CD14-positive monocyte (primary cell): ENCODE results near the gene EPHA8. TPM values are rescaled to one million over a fixed set of nuclear protein-coding genes. Genes with fewer than 3 reads are reported as not detected.

Source experiments
- DNase-seq, 3 donors: peaks; one replicate each; pipeline ENCODE4 v3.0.0-alpha.2; 2011 to 2022
- H2AFZ ChIP-seq: 2 replicates; pipeline ENCODE4 v1.6.0; 2012; ENCODE audit warnings: mild to moderate bottlenecking, low read depth, low read length, inconsistent platforms; ENCODE audit not compliant: insufficient read depth, poor library complexity, severe bottlenecking
- H3K27ac ChIP-seq, 2 donors: 1 replicate in 1 of 2; 2 replicates in 1 of 2; pipeline ENCODE4 v1.5.1; 2012 to 2013; ENCODE audit warnings: low read length in 2 of 2, control low read depth in 1 of 2, inconsistent platforms in 1 of 2, low read depth in 1 of 2, mild to moderate bottlenecking in 1 of 2
- H3K27me3 ChIP-seq, 2 donors: one replicate each; pipeline versions ENCODE4 v1.6.0 to v1.6.1; 2011 to 2013; ENCODE audit warnings: low read length in 2 of 2; ENCODE audit not compliant: control insufficient read depth in 2 of 2, insufficient read depth in 2 of 2
- H3K36me3 ChIP-seq, 2 donors: replicated peaks in 1 of 2; 1 replicate in 1 of 2; 2 replicates in 1 of 2; pipeline versions ENCODE4 v1.5.1 to v1.6.1; 2012 to 2013; ENCODE audit warnings: low read length in 2 of 2, control low read depth in 1 of 2, inconsistent platforms in 1 of 2, mild to moderate bottlenecking in 1 of 2; ENCODE audit not compliant: insufficient read depth in 2 of 2, control insufficient read depth in 1 of 2
- H3K4me1 ChIP-seq, 2 donors: 1 replicate in 1 of 2; 2 replicates in 1 of 2; pipeline versions ENCODE4 v1.5.1 to v1.6.1; 2012 to 2013; ENCODE audit warnings: low read length in 2 of 2, control low read depth in 1 of 2, inconsistent platforms in 1 of 2, mild to moderate bottlenecking in 1 of 2, moderate library complexity in 1 of 2; ENCODE audit not compliant: insufficient read depth in 2 of 2, control insufficient read depth in 1 of 2
- H3K4me2 ChIP-seq: replicated peaks from 2 replicates; pipeline ENCODE3; 2012; ENCODE audit warnings: low read length, moderate library complexity, mild to moderate bottlenecking; ENCODE audit not compliant: poor library complexity, severe bottlenecking; ENCODE audit errors: extremely low read depth
- H3K4me3 ChIP-seq, 3 experiments: fragments of 200-600 bp in 1 of 3; sonication (generic) in 1 of 3; replicated peaks in 1 of 3; 1 replicate in 2 of 3; 2 replicates in 1 of 3; pipeline ENCODE4 v1.5.1; 2011 to 2013; ENCODE audit warnings: low read length in 3 of 3, mild to moderate bottlenecking in 3 of 3, control low read depth in 2 of 3, low read depth in 2 of 3, inconsistent platforms in 1 of 3, moderate library complexity in 1 of 3
- H3K79me2 ChIP-seq: 2 replicates; pipeline ENCODE4 v1.6.0; 2012; ENCODE audit warnings: mild to moderate bottlenecking, control low read depth, inconsistent platforms, low read length, moderate library complexity; ENCODE audit not compliant: insufficient read depth
- H3K9ac ChIP-seq: 2 replicates; pipeline ENCODE4 v1.6.0; 2017; ENCODE audit warnings: low read length, mild to moderate bottlenecking; ENCODE audit not compliant: insufficient read depth, poor library complexity, severe bottlenecking
- H3K9me3 ChIP-seq, 2 donors: replicated peaks in 1 of 2; 1 replicate in 1 of 2; 2 replicates in 1 of 2; pipeline versions ENCODE4 v1.5.1 to v1.6.1; 2012 to 2013; ENCODE audit warnings: low read length in 2 of 2, control low read depth in 1 of 2; ENCODE audit not compliant: control insufficient read depth in 1 of 2, insufficient read depth in 1 of 2
- H4K20me1 ChIP-seq: 2 replicates; pipeline ENCODE4 v1.6.0; 2012; ENCODE audit warnings: mild to moderate bottlenecking, low read length, control low read depth, moderate library complexity; ENCODE audit not compliant: insufficient read depth
- H3K27ac Mint-ChIP-seq, 7 donors: one replicate each; pipeline ENCODE4 v1.8.0; 2020; ENCODE audit warnings: mild to moderate bottlenecking in 7 of 7, mixed read lengths in 7 of 7, moderate library complexity in 6 of 7, inconsistent platforms in 2 of 7
- H3K27me3 Mint-ChIP-seq, 3 donors: one replicate each; pipeline ENCODE4 v1.8.0; 2021 to 2022; ENCODE audit warnings: low read depth in 3 of 3, mild to moderate bottlenecking in 3 of 3, mixed read lengths in 3 of 3, moderate library complexity in 3 of 3, inconsistent platforms in 1 of 3
- H3K36me3 Mint-ChIP-seq, 2 donors: one replicate each; pipeline ENCODE4 v1.8.0; 2020; ENCODE audit warnings: mixed read lengths in 2 of 2, inconsistent platforms in 1 of 2, mild to moderate bottlenecking in 1 of 2
- H3K4me1 Mint-ChIP-seq: one replicate; pipeline ENCODE4 v1.8.0; 2020; ENCODE audit warnings: mild to moderate bottlenecking, mixed read lengths
- H3K4me3 Mint-ChIP-seq, 2 donors: one replicate each; pipeline ENCODE4 v1.8.0; 2020; ENCODE audit warnings: mild to moderate bottlenecking in 2 of 2, mixed read lengths in 2 of 2, moderate library complexity in 1 of 2
- H3K9me3 Mint-ChIP-seq, 7 donors: one replicate each; pipeline ENCODE4 v1.8.0; 2020 to 2022; ENCODE audit warnings: mixed read lengths in 7 of 7, mild to moderate bottlenecking in 6 of 7, moderate library complexity in 6 of 7, inconsistent platforms in 2 of 7
- CTCF ChIP-seq: fragments of 200-600 bp; IDR thresholded peaks from one replicate; pipeline ENCODE4 v1.8.0; 2022; ENCODE audit warnings: antibody characterized with exemption, mild to moderate bottlenecking
- WGBS: methylation state at CpG from one replicate; pipeline ENCODE4 v1.1.5; 2013; ENCODE audit warnings: missing lambda C conversion rate; ENCODE audit not compliant: insufficient coverage; 5-methylcytosine and 5-hydroxymethylcytosine counted together
- intact Hi-C, 2 donors: fragments of 100-400 bp; cut with micrococcal nuclease; formaldehyde crosslinking; loops; one replicate each; pipeline versions ENCODE4 v1.15.0 to v1.15.1; 2023
- polyA plus RNA-seq, 3 donors: library from polyadenylated mRNA; depleted of rRNA in 1 of 3; unstranded in 2 of 3; stranded (reverse) in 1 of 3; fragments of 300-500 nt in 2 of 3; fragments of >200 nt in 1 of 3; fragmentation: Illumina TruSeq in 2 of 3; gene quantifications; 1 replicate in 2 of 3; 2 replicates in 1 of 3; pipeline ENCODE4 v1.2.3, GENCODE V29; 2012 to 2021

The EPHA8 gene
- polyA plus RNA-seq, 3 donors = 0.04 TPM; not detected in 2

GRCh38 chr1:22602060-22602740, 38.9 kb downstream of the EPHA8 start:
- no peak overlapping the region for H3K4me3 ChIP-seq
- Mint-ChIP-seq H3K27me3 (peaks cover 6 to 8% (median 6%) of the 10 kb centered on the region in 3 donors), H3K9me3 (no peaks in the 10 kb centered on the region), H3K4me3 (no peak overlapping the region), H3K36me3 (no peaks in the 10 kb centered on the region), H3K27ac (no peak overlapping the region), H3K4me1 (no peaks in the 10 kb centered on the region)
- H3K27ac ChIP-seq = no peak overlapping the region
- TF ChIP-seq CTCF = no peak
- DNase-seq = no peak
- no peak overlapping the region for H2AFZ ChIP-seq
- intact Hi-C loops = no loop called here
- H3K79me2 ChIP-seq = no peaks in the 10 kb centered on the region
- no peaks in the 10 kb centered on the region for H3K36me3 ChIP-seq
- H3K4me1 ChIP-seq = no peaks in the 10 kb centered on the region
- no peaks in the 10 kb centered on the region for H3K9me3 ChIP-seq
- no peaks in the 10 kb centered on the region for H4K20me1 ChIP-seq
- H3K4me2 ChIP-seq = no peak overlapping the region
- peaks cover 0 to 3% of the 10 kb centered on the region in 2 donors for H3K27me3 ChIP-seq
- 87% methylated on average over 16 of the region's 18 CpGs for WGBS
- H3K9ac ChIP-seq = no peak overlapping the region

- H3K79me2 ChIP-seq = no peaks in the 10 kb centered on the region
- H3K4me3 ChIP-seq = no peak overlapping the region
- Mint-ChIP-seq H3K36me3 (no peaks in the 10 kb centered on the region), H3K9me3 (no peaks in the 10 kb centered on the region), H3K4me3 (peak overlapping the region in 1 of 2 donors; percentile 6), H3K27me3 (peaks cover 13 to 28% (median 19%) of the 10 kb centered on the region in 3 donors), H3K27ac (no peak overlapping the region), H3K4me1 (no peaks in the 10 kb centered on the region)
- no peaks in the 10 kb centered on the region for H3K4me1 ChIP-seq
- no peaks in the 10 kb centered on the region for H3K36me3 ChIP-seq
- no peak for DNase-seq
- no CpG with 5 or more reads among the region's 4 CpGs for WGBS
- no peaks in the 10 kb centered on the region for H3K9me3 ChIP-seq
- H2AFZ ChIP-seq = no peak overlapping the region
- no peaks in the 10 kb centered on the region for H4K20me1 ChIP-seq
- H3K27me3 ChIP-seq = peaks cover 0 to 3% of the 10 kb centered on the region in 2 donors
- no peak overlapping the region for H3K9ac ChIP-seq
- H3K4me2 ChIP-seq = no peak overlapping the region
- intact Hi-C loops = no loop called here
- H3K27ac ChIP-seq = no peak overlapping the region
- no peak for TF ChIP-seq CTCF
These were observed 42.9 kb downstream of the EPHA8 start for GRCh38 chr1:22606161-22606560.
